ENCODE measurements around the gene LBR.
"Not testable (repeated sequence)": the region's sequence is repeated elsewhere in the genome, so short reads cannot be mapped to it uniquely, and the experiment has no call there.

Gene LBR

DNA sequence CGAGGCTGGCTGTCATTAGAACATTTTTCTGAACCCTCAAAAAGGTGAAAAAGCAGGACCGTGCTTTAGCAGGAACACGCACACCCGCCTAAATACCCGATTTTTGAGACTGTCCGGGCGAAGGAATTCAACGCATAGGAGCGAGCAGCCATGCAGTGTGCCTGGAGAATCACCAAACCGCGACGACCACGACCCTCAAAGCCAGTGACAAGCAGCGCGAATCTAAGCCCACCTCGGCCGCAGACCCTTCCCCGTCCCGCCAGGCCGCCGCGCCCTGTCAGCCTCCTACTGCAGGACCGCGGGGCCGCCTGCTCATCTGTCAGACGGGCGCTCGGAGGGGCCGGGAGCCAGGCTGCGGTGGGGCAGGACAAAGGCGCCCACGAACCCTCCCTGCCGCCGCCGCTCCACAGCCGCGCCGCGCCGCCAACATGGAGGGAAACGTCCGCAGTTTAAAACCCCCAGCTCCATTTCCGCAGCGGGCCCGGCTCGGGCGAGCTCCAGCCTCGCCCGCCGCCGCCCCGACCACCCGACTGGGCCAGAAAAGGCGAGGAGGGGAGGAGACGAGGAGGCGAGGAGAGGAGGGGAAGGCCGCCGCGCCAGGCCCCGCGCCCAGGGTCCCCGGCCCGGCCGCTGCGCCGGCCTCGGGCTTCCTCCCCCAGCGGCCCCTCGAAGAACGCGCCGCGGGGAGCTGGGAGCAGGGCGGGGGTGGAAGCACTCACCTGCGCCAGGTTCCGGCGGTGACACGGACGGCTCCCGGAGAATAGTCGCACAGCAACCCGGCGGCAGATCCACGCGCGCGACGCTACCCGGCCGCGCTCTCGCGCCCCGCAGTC is at the start of gene LBR:
LBR (minus strand) TSS at position 804 of the 833 bp plus-strand sequence. CDS start 3,963 bp downstream, outside the sequence.
- H3K4me3 ChIP-seq (ENCODE audit: low read depth, low read length) = peak within 1 kb of the TSS; percentile 84

DNA sequence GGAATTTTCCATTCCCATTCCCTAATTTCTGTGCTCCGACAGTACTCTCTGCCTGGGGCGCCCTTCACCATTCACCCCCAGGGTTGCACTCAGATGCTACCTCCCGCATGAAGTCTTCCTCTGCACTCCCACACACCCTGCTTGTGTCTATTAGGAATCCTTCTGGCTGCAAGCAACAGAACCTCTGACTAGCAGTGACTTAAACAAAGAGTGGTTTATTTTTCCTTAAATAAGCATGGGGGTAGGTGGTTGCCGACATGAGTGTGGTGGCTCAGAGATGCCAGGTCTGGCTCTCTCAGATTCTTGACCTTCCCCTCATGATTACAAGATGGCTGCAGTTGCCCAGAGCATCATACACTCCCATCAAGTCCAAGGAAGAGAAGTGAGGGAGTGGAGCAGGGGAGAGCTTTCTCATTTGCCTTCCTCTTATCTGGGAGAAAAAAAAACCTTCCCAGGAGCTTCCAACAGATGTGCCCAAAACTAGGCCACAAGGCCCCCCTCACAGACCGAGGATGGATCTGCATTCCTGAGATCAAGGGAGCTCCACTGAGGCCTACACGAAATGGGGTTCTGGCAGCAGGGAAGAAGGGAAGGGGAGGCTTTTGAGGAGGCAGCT is 49.6 kb upstream of the LBR start:
- no peak overlapping the region for H3K4me3 ChIP-seq (ENCODE audit: low read depth, low read length)

- no peak overlapping the region for H3K4me3 ChIP-seq (ENCODE audit: low read depth, low read length)
Observed at GRCh38 chr1:225476538-225476988, 48.7 kb upstream of the LBR start.

GRCh38 chr1:225476100-225476511 is 48.3 kb upstream of the LBR start:
- no peak overlapping the region for H3K4me3 ChIP-seq (ENCODE audit: low read depth, low read length)

DNA sequence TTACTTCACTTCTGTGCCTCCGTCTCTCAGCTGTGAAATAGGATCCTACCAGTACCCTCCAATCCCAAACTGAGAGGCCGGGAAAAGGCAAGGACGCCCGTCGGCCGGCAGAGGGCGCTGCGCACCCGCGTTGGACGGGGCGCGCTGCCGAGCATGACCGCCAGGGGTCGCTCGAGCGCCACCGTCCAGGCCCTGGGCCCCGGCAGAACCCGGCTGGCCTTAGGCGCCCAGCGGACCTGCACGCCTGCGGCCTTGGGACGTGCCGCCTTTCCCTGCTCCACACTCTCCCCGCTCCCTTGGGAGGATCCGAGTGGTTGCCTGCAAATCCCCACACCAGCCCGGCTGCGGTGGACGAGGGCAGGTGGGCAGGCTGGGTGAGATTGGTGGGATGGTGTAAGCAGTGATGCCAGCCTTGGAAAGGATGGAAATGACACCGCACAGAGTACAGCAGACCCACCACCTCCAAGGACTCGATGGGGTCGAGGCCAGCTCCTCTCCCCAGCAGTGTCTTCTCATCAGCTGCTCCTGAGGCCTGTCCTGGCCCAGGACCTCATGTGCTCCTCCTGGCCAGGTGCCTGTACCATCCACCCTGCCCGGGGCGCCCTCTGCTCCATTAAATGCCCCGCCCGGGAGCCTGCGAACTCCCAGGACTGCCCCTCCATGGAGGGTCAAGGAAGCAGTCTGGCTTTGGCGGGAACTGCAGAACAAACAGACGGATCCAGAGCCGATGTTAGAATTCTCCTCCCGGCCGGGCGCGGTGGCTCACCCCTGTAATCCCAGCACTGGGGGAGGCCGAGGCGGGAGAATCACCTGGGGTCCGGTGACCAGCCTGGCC is 47.4 kb upstream of the LBR start:
- H3K4me3 ChIP-seq (ENCODE audit: low read depth, low read length) = no peak overlapping the region

- H3K4me3 ChIP-seq (ENCODE audit: low read depth, low read length) = no peak overlapping the region
Observed at GRCh38 chr1:225474439-225474985, 46.7 kb upstream of the LBR start.

GRCh38 chr1:225473676-225474438 is 46.0 kb upstream of the LBR start:
- H3K4me3 ChIP-seq (ENCODE audit: low read depth, low read length) = not testable (repeated sequence)

DNA sequence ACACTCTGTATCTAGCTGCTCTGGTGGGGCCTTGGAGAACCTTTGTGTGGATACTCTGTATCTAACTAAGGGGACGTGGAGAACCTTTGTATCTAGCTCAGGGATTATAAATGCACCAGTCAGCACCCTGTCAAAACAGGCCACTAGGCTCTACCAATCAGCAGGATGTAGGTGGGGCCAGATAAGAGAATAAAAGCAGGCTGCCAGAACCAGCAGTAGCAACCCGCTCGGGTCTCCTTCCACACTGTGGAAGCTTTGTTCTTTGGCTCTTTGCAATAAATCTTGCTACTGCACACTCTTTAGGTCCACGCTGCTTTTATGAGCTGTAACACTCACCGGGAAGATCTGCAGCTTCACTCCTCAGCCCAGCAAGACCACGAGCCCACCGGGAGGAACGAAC is 45.4 kb upstream of the LBR start:
- not testable (repeated sequence) for H3K4me3 ChIP-seq (ENCODE audit: low read depth, low read length)

- no peak overlapping the region for H3K4me3 ChIP-seq (ENCODE audit: low read depth, low read length)
Observed at GRCh38 chr1:225471453-225472301, 43.8 kb upstream of the LBR start.

GRCh38 chr1:225471109-225471452 is 43.2 kb upstream of the LBR start:
- H3K4me3 ChIP-seq (ENCODE audit: low read depth, low read length) = no peak overlapping the region

- no peak overlapping the region for H3K4me3 ChIP-seq (ENCODE audit: low read depth, low read length)
Observed at GRCh38 chr1:225470211-225471108, 42.6 kb upstream of the LBR start.

DNA sequence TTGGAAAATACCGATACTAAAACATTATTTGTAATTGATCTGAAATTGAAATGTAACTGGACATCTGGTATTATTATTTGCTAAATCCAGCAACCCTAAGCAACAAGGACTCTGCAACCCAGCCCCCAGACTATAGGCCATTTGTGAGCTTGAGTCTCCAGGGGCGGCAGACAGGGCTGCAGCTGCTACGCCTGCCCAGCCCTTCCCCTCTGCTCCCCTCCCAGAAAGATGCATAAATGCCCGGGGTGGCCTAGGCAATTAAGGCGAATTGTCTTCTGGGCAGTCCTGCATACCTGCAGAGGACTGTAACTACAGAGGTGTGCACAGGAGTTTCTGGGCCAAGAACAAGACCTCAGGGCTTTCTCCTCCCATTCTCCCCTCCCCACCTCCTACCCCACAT is 41.2 kb upstream of the LBR start:
- H3K4me3 ChIP-seq (ENCODE audit: low read depth, low read length) = no peak overlapping the region

- no peak overlapping the region for H3K4me3 ChIP-seq (ENCODE audit: low read depth, low read length)
Observed at GRCh38 chr1:225468270-225469020, 40.6 kb upstream of the LBR start.

- H3K4me3 ChIP-seq (ENCODE audit: low read depth, low read length) = no peak overlapping the region
Observed at GRCh38 chr1:225467193-225468020, 39.6 kb upstream of the LBR start.

DNA sequence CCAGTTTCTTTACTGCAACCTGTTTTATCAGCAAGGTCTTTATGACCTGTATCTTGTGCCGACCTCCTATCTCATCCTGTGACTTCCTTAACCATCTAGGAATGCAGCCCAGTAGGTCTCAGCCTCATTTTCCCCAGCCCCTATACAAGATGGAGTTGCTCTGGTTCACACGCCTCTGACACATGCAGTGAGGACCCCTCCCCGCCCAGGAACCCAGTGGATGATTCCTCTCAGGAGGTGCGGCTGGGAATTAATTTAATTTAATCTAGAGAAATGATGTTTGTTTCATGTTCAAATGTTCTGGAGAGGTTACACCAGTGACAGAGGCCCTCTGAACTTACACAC is 39.0 kb upstream of the LBR start:
- no peak overlapping the region for H3K4me3 ChIP-seq (ENCODE audit: low read depth, low read length)

DNA sequence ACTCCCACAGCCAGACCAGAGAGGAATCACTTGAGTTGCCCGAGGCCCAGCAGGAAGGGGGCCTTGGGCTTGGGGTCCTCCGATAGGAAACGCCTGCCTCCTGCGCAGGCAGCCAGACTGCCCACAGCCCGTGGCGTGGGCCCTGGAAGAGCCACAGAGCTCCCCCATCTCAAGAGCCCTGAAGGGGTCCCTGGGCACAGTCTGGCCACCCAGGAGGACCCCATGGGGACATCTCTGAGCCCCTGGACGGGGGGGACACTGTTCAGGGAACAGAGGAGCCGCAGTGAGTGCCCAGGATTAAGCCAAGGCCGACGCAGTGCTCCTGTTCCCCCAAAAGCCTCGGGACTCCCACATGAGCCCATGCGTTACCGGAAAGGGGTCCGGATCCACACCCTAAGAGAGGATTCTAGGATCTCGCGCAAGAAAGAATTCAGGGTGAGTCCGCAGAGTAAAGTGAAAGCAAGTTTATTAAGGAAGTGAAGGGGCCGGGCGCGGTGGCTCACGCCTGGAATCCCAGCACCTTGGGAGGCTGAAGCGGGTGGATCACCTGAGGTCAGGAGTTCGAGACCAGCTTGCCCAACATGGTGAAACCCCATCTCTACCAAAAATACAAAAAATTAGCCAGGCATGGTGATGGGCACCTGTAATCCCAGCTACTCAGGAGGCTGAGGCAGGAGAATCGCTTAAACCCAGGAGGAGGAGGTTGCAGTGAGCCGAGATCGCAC is 38.1 kb upstream of the LBR start:
- H3K4me3 ChIP-seq (ENCODE audit: low read depth, low read length) = no peak overlapping the region
